ENCODE measurements around the gene IGF2BP3. TPM values are rescaled to one million over a fixed set of nuclear protein-coding genes. Genes with fewer than 3 reads are reported as not detected.

IGF2BP3 gene
- total and polyA plus RNA-seq, 2 donors (not counting 3 experiments of a cell fraction or from before 2014, with no cell fraction given): 41.2 to 111 TPM

DNA sequence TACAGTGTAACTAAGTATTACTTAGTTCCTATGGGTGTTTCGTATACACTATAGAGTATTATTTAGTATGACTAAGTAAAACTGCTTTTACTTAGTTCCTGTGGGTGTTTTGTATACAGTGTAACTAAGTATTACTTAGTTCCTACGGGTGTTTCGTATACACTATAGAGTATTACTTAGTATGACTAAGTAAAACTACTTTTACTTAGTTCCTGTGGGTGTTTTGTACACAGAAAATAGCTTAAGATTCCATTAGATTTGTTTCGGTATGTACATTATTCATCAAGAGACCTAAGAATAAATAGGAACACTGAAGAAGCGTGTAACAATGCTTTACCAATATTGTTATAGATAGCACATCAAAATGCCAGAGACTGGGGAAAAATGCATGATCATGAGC, 25.0 kb downstream of the IGF2BP3 start:
- Histone ChIP-seq H3K79me2 (ENCODE audit: control insufficient read depth, insufficient read depth, low read length) (peaks cover 94% of the 10 kb centered on the region), H3K27me3 (ENCODE audit: control insufficient read depth in 2 of 2, insufficient read depth in 2 of 2, low read length in 2 of 2) (no peaks in the 10 kb centered on the region), H3K27ac (ENCODE audit: insufficient read depth, low read depth, low read length) (no peak overlapping the region), H2AFZ (ENCODE audit: low read depth, low read length) (no peak overlapping the region), H4K20me1 (replicated peaks; ENCODE audit: control insufficient read depth, extremely low read depth, insufficient read depth, low read length) (no peaks in the 10 kb centered on the region), H3K4me3 (replicated peaks in 1 of 3; ENCODE audit: insufficient read depth in 1 of 3, low read depth in 1 of 3, low read length in 3 of 3) (no peak overlapping the region), H3K36me3 (ENCODE audit: control insufficient read depth in 2 of 2, extremely low read depth in 1 of 2, insufficient read depth in 2 of 2, low read length in 2 of 2) (no peaks in the 10 kb centered on the region), H3K4me1 (ENCODE audit: control insufficient read depth, extremely low read depth, insufficient read depth, low read length) (no peaks in the 10 kb centered on the region), H3K4me2 (ENCODE audit: insufficient read depth, low read length) (no peak overlapping the region), H3K9me3 (replicated peaks; ENCODE audit: control insufficient read depth, insufficient read depth, low read length) (no peaks in the 10 kb centered on the region), H3K9ac (replicated peaks; ENCODE audit: extremely low read depth, insufficient read depth, low read length) (no peak overlapping the region), H3K9me1 (replicated peaks; ENCODE audit: control insufficient read depth, extremely low read depth, insufficient read depth, low read length) (no peaks in the 10 kb centered on the region)
- TF ChIP-seq POLR2AphosphoS5 (IDR thresholded peaks at IDR 0.05; ENCODE audit: insufficient read depth, low read depth, low read length): no peak
- TF ChIP-seq, protein P1, sequence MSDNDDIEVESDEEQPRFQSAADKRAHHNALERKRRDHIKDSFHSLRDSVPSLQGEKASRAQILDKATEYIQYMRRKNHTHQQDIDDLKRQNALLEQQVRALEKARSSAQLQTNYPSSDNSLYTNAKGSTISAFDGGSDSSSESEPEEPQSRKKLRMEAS (IDR thresholded peaks at IDR 0.05; ENCODE audit: insufficient read depth, insufficient read length): no peak
- no peak for TF ChIP-seq GATA2 (IDR thresholded peaks at IDR 0.05; ENCODE audit: insufficient read depth, insufficient read length, low read depth, low read length)
- TF ChIP-seq FOS (IDR thresholded peaks at IDR 0.05; ENCODE audit: borderline replicate concordance, insufficient read depth, low read length): no peak
- no peak for TF ChIP-seq POLR2A (IDR thresholded peaks at IDR 0.05; ENCODE audit: low read depth, low read length)
- TF ChIP-seq JUN (IDR thresholded peaks at IDR 0.05; ENCODE audit: borderline replicate concordance, insufficient read depth, insufficient read length, low read depth): no peak
- no peak for TF ChIP-seq EZH2 (IDR thresholded peaks at IDR 0.05; ENCODE audit: borderline replicate concordance, low read depth, low read length, severe bottlenecking)
- TF ChIP-seq, protein P2, sequence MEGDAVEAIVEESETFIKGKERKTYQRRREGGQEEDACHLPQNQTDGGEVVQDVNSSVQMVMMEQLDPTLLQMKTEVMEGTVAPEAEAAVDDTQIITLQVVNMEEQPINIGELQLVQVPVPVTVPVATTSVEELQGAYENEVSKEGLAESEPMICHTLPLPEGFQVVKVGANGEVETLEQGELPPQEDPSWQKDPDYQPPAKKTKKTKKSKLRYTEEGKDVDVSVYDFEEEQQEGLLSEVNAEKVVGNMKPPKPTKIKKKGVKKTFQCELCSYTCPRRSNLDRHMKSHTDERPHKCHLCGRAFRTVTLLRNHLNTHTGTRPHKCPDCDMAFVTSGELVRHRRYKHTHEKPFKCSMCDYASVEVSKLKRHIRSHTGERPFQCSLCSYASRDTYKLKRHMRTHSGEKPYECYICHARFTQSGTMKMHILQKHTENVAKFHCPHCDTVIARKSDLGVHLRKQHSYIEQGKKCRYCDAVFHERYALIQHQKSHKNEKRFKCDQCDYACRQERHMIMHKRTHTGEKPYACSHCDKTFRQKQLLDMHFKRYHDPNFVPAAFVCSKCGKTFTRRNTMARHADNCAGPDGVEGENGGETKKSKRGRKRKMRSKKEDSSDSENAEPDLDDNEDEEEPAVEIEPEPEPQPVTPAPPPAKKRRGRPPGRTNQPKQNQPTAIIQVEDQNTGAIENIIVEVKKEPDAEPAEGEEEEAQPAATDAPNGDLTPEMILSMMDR (IDR thresholded peaks at IDR 0.05; ENCODE audit: extremely low read depth in 1 of 2, insufficient read depth in 1 of 2, low read depth in 1 of 2, low read length in 2 of 2): no peak
- TF ChIP-seq MYC (IDR thresholded peaks at IDR 0.05; ENCODE audit: low read depth, low read length): no peak
- DNase-seq (ENCODE audit: low read depth, low spot score) (no peak), FAIRE-seq (no peak)
- intact Hi-C loops (cut with micrococcal nuclease): no loop called here
- BruUV-seq (replicated peaks): no TSS peak
- ChIA-PET CTCF (interaction anchor here (0.6 to 1.9 kb wide), 4 partner anchors 11 to 89 kb away, joined by 3 to 6 read pairs (median 4); no protein-coding TSS in a partner anchor), POLR2A (interaction anchor here (0.6 to 0.7 kb wide), 2 partner anchors 16 to 95 kb away, joined by 3 read pairs; no protein-coding TSS in a partner anchor)
- dilution Hi-C loops (cut with MboI; ENCODE audit: extremely low pct_ligation_motif_present, low sequenced_read_pairs): no loop called here

Measured in endothelial cell of umbilical vein (primary cell).